22Rv1 (cell line): ENCODE measurements around the gene F12.

Experiments
- H3K27ac ChIP-seq: fragments of 450-650 bp; 2 replicates; pipeline ENCODE4 v1.5.1; 2017
- CTCF ChIP-seq: fragments of 450-650 bp; IDR thresholded peaks from 2 replicates; pipeline ENCODE4 v1.5.1; 2017; ENCODE audit warnings: mild to moderate bottlenecking
- ZFX ChIP-seq: fragments of 450-650 bp; IDR thresholded peaks from 2 replicates; pipeline ENCODE4 v1.6.1; 2017; ENCODE audit warnings: antibody characterized with exemption, borderline replicate concordance

Gene F12

GRCh38 chr5:177368869-177369644 is 40.3 kb downstream of the F12 start:
- TF ChIP-seq CTCF = peak; percentile 65
- no peak for TF ChIP-seq ZFX
- H3K27ac ChIP-seq = no peak overlapping the region

- no peak overlapping the region for H3K27ac ChIP-seq
- TF ChIP-seq CTCF = no peak
- no peak for TF ChIP-seq ZFX
Observed at GRCh38 chr5:177367981-177368868, 41.1 kb downstream of the F12 start.

- TF ChIP-seq ZFX = no peak
- peak; percentile 37 for TF ChIP-seq CTCF
- peak overlapping the region; percentile 70 for H3K27ac ChIP-seq
Observed at GRCh38 chr5:177367323-177367848, 42.0 kb downstream of the F12 start.

- peak overlapping the region; percentile 70 for H3K27ac ChIP-seq
- TF ChIP-seq CTCF (no peak), ZFX (no peak)
Observed at GRCh38 chr5:177366528-177367322, 42.6 kb downstream of the F12 start.

GRCh38 chr5:177365845-177366527 is 43.4 kb downstream of the F12 start:
- TF ChIP-seq CTCF (no peak), ZFX (no peak)
- peak overlapping the region; percentile 70 for H3K27ac ChIP-seq

- H3K27ac ChIP-seq = no peak overlapping the region
Observed at GRCh38 chr5:177364159-177364962, 45.0 kb downstream of the F12 start.

More at GRCh38 chr5:177364159-177364962, 45.0 kb downstream of the F12 start:
- TF ChIP-seq ZFX (no peak), CTCF (no peak)
